Caco-2 (cell line): ENCODE data around the gene CRYBA1. TPM values are rescaled to one million over a fixed set of nuclear protein-coding genes. Genes with fewer than 3 reads are reported as not detected.

Experiments used
- BruUV-seq: library from RNA; stranded (reverse); fragments of 400-500 nt; replicated peaks from 2 replicates; lab custom pipeline; 2021; lab: Mats Ljungman, UMichigan
- CTCF ChIA-PET: fragments of 300-600 bp; sonication (Branson Sonifier 250); formaldehyde crosslinking; loops from one replicate; lab custom pipeline; 2022; ENCODE audit warnings: antibody characterized with exemption; lab: Charles Lee
- POLR2A ChIA-PET: fragments of 300-600 bp; sonication (Branson Sonifier 250); formaldehyde crosslinking; loops from one replicate; lab custom pipeline; 2022; ENCODE audit warnings: antibody characterized with exemption; lab: Charles Lee
- DNase-seq, 2 experiments: peaks; one replicate each; pipeline versions ENCODE4 v3.0.0 to v3.0.0-alpha.2; 2020 to 2022
- H3K27me3 ChIP-seq: replicated peaks from 2 replicates; pipeline ENCODE4 v1.6.0; 2011; ENCODE audit warnings: low read length; ENCODE audit not compliant: control insufficient read depth, insufficient read depth
- H3K36me3 ChIP-seq: 2 replicates; pipeline ENCODE4 v1.5.1; 2011; ENCODE audit warnings: low read length; ENCODE audit not compliant: control insufficient read depth, insufficient read depth
- H3K4me1 ChIP-seq: fragments of 250-450 bp; sonication (Bioruptor Pico); 2 replicates; pipeline ENCODE4 v1.5.1; 2020; ENCODE audit warnings: mild to moderate bottlenecking
- H3K4me3 ChIP-seq: 2 replicates; pipeline ENCODE4 v1.5.1; 2011; ENCODE audit warnings: low read depth, mild to moderate bottlenecking, control low read depth, low read length
- H3K9me3 ChIP-seq: fragments of 250-450 bp; sonication (Bioruptor Pico); 2 replicates; pipeline ENCODE4 v1.5.1; 2020; ENCODE audit warnings: mild to moderate bottlenecking, moderate library complexity
- H3K27ac Mint-ChIP-seq: one replicate; pipeline ENCODE4 v1.8.0; 2022; ENCODE audit warnings: mixed read lengths; ENCODE audit not compliant: unreplicated experiment
- H3K27me3 Mint-ChIP-seq: one replicate; pipeline ENCODE4 v1.8.0; 2022; ENCODE audit warnings: mixed read lengths; ENCODE audit not compliant: insufficient read depth, unreplicated experiment
- H3K36me3 Mint-ChIP-seq: one replicate; pipeline ENCODE4 v1.8.0; 2022; ENCODE audit warnings: mild to moderate bottlenecking, mixed read lengths; ENCODE audit not compliant: insufficient read depth, unreplicated experiment
- H3K4me1 Mint-ChIP-seq: one replicate; pipeline ENCODE4 v1.8.0; 2022; ENCODE audit warnings: low read depth, mixed read lengths; ENCODE audit not compliant: unreplicated experiment
- H3K4me3 Mint-ChIP-seq: one replicate; pipeline ENCODE4 v1.8.0; 2022; ENCODE audit warnings: mild to moderate bottlenecking, moderate library complexity, mixed read lengths; ENCODE audit not compliant: unreplicated experiment
- H3K9me3 Mint-ChIP-seq: one replicate; pipeline ENCODE4 v1.8.0; 2022; ENCODE audit warnings: mixed read lengths; ENCODE audit not compliant: unreplicated experiment
- intact Hi-C: fragments of 100-400 bp; cut with micrococcal nuclease; formaldehyde crosslinking; loops from one replicate; pipeline ENCODE4 v1.10.0; 2022; ENCODE audit not compliant: unreplicated experiment
- total RNA-seq: library from RNA; stranded (reverse); gene quantifications from 2 replicates; pipeline ENCODE4 v1.2.3, GENCODE V29; 2022
- TF ChIP-seq, protein P1 (sequence below), 2 experiments: fragments of 200-600 bp in 1 of 2; IDR thresholded peaks; 1 replicate in 1 of 2; 2 replicates in 1 of 2; pipeline versions ENCODE4 v1.5.1 to v1.8.0; 2011 to 2022; ENCODE audit warnings: antibody characterized with exemption in 1 of 2, control low read depth in 1 of 2, inconsistent platforms in 1 of 2, low read depth in 1 of 2, low read length in 1 of 2, mild to moderate bottlenecking in 1 of 2, moderate library complexity in 1 of 2; ENCODE audit not compliant: insufficient read depth in 1 of 2, severe bottlenecking in 1 of 2, unreplicated experiment in 1 of 2

CRYBA1 gene
- total RNA-seq, 1 experiment from 2014 or later: not detected

GRCh38 chr17:29214215-29215146 is 32.2 kb upstream of the CRYBA1 start:
- ChIA-PET CTCF (interaction anchor here (0.7 to 1.4 kb wide), 2 partner anchors 90 to 97 kb away, joined by 3 to 4 read pairs; no protein-coding TSS in a partner anchor), POLR2A (no interaction called here)
- TF ChIP-seq, protein P1, sequence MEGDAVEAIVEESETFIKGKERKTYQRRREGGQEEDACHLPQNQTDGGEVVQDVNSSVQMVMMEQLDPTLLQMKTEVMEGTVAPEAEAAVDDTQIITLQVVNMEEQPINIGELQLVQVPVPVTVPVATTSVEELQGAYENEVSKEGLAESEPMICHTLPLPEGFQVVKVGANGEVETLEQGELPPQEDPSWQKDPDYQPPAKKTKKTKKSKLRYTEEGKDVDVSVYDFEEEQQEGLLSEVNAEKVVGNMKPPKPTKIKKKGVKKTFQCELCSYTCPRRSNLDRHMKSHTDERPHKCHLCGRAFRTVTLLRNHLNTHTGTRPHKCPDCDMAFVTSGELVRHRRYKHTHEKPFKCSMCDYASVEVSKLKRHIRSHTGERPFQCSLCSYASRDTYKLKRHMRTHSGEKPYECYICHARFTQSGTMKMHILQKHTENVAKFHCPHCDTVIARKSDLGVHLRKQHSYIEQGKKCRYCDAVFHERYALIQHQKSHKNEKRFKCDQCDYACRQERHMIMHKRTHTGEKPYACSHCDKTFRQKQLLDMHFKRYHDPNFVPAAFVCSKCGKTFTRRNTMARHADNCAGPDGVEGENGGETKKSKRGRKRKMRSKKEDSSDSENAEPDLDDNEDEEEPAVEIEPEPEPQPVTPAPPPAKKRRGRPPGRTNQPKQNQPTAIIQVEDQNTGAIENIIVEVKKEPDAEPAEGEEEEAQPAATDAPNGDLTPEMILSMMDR (IDR thresholded peaks at IDR 0.05; ENCODE audit: insufficient read depth in 1 of 2, low read depth in 1 of 2, low read length in 1 of 2, severe bottlenecking in 1 of 2, unreplicated experiment in 1 of 2): no peak
- no peak overlapping the region for H3K27ac Mint-ChIP-seq
- H3K27me3 Mint-ChIP-seq: no peaks in the 10 kb centered on the region
- no peaks in the 10 kb centered on the region for H3K36me3 ChIP-seq
- no peak overlapping the region for H3K4me3 ChIP-seq
- intact Hi-C loops: loop anchor here (5.0 kb wide), 1 partner anchor 32 kb away; the partner anchor contains the start of gene MYO18A
- peaks cover 3% of the 10 kb centered on the region for H3K4me1 Mint-ChIP-seq
- H3K9me3 ChIP-seq: no peaks in the 10 kb centered on the region
- H3K9me3 Mint-ChIP-seq: no peaks in the 10 kb centered on the region
- no peaks in the 10 kb centered on the region for H3K27me3 ChIP-seq
- BruUV-seq: no TSS peak
- H3K4me1 ChIP-seq: peaks cover 5% of the 10 kb centered on the region; the same call in 1 of the 2 replicates
- no peak overlapping the region for H3K4me3 Mint-ChIP-seq
- H3K36me3 Mint-ChIP-seq: no peaks in the 10 kb centered on the region
- DNase-seq: no peak

DNA sequence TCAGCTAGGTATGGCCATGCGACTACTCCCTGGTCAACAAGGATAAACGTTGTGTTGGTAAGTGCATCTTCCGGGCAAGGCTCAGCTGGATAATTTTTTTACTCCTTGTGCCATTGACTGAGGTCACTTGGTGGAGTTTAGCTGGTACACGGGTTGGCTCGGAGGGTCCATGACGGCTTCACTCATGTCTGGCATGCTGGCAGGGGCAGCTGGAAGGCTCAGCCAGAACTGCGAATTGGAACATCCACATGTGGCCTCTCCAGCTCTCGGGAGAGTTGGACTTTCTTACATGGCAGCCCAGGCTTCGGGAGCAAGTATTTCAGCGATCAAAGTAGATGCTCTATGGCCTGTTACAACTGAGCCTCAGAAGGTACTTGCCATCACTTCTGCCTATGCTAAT is 31.5 kb upstream of the CRYBA1 start:
- Histone ChIP-seq H3K9me3 (no peaks in the 10 kb centered on the region), H3K36me3 (no peaks in the 10 kb centered on the region), H3K4me3 (no peak overlapping the region), H3K27me3 (no peaks in the 10 kb centered on the region), H3K4me1 (peaks cover 10% of the 10 kb centered on the region; the same call in 1 of the 2 replicates)
- no TSS peak for BruUV-seq
- Mint-ChIP-seq H3K27ac (no peak overlapping the region), H3K9me3 (no peaks in the 10 kb centered on the region), H3K27me3 (no peaks in the 10 kb centered on the region), H3K4me3 (no peak overlapping the region), H3K4me1 (peaks cover 7% of the 10 kb centered on the region), H3K36me3 (no peaks in the 10 kb centered on the region)
- intact Hi-C loops: loop anchor here (5.0 kb wide), 1 partner anchor 33 kb away; the partner anchor contains the start of gene MYO18A
- TF ChIP-seq, protein P1 (IDR thresholded peaks at IDR 0.05; ENCODE audit: insufficient read depth in 1 of 2, low read depth in 1 of 2, low read length in 1 of 2, severe bottlenecking in 1 of 2, unreplicated experiment in 1 of 2): no peak
- POLR2A ChIA-PET: no interaction called here
- CTCF ChIA-PET: interaction anchor here (0.6 to 1.4 kb wide), 3 partner anchors 21 to 98 kb away, joined by 3 to 5 read pairs (median 4); no protein-coding TSS in a partner anchor
- no peak for DNase-seq

- no peaks in the 10 kb centered on the region for H3K9me3 Mint-ChIP-seq
- peaks cover 7% of the 10 kb centered on the region for H3K4me1 Mint-ChIP-seq
- no peak for DNase-seq
- intact Hi-C loops: loop anchor here (5.0 kb wide), 1 partner anchor 33 kb away; the partner anchor contains the start of gene MYO18A
- no peaks in the 10 kb centered on the region for H3K9me3 ChIP-seq
- no peak overlapping the region for H3K27ac Mint-ChIP-seq
- no peaks in the 10 kb centered on the region for H3K36me3 ChIP-seq
- H3K4me3 ChIP-seq: no peak overlapping the region
- no peak overlapping the region for H3K4me3 Mint-ChIP-seq
- CTCF ChIA-PET: interaction anchor here (0.5 to 1.4 kb wide), 4 partner anchors 21 to 505 kb away, joined by 3 to 5 read pairs (median 3); no protein-coding TSS in a partner anchor
- TF ChIP-seq, protein P1 (IDR thresholded peaks at IDR 0.05; ENCODE audit: insufficient read depth in 1 of 2, low read depth in 1 of 2, low read length in 1 of 2, severe bottlenecking in 1 of 2, unreplicated experiment in 1 of 2): no peak
- no peaks in the 10 kb centered on the region for H3K27me3 Mint-ChIP-seq
- no peaks in the 10 kb centered on the region for H3K36me3 Mint-ChIP-seq
- POLR2A ChIA-PET: no interaction called here
- no peaks in the 10 kb centered on the region for H3K27me3 ChIP-seq
- BruUV-seq: no TSS peak
- peaks cover 10% of the 10 kb centered on the region; the same call in 1 of the 2 replicates for H3K4me1 ChIP-seq
These were observed 30.9 kb upstream of the CRYBA1 start for GRCh38 chr17:29215717-29216116.
